ENCODE results near the gene IRF4. TPM values are rescaled to one million over a fixed set of nuclear protein-coding genes. Genes with fewer than 3 reads are reported as not detected.

IRF4 gene
- total and polyA plus RNA-seq, 12 donors = 0.04 to 3.6 (median 0.32) TPM; not detected in 1

DNA sequence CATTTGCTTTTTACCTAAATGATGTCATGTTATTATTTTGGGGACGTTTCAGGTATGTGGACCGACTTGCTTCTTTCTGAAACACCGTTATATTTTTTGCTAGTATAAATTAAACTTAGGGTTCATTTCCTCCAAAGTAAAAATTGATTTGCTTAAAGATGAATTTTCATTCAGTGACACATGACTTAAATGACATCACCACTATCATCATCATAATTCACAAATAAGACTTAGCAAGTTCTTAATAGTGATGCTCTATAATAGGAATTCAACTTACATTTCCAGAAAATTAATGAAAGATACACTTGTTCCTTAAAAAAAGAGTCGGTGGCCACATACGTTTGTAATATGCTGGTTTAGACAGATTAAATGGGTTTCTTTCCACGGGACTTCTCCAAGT lies 9.3 kb downstream of the IRF4 start:
- no peak for ATAC-seq
- H3K27ac ChIP-seq = no peak overlapping the region
- peaks cover 0 to 18% (median 0%) of the 10 kb centered on the region in 9 donors for H3K36me3 ChIP-seq
- no peak overlapping the region for H3K4me3 ChIP-seq
- H3K4me1 ChIP-seq = no peaks in the 10 kb centered on the region
- H3K9me3 ChIP-seq = peaks cover 0 to 10% (median 0%) of the 10 kb centered on the region in 11 donors
- no peak for DNase-seq
- 88% methylated on average over 6 of the region's 6 CpGs for WGBS, 2 donors
- intact Hi-C loops (cut with DNase I) = loop anchor here in 1 of 10 donors (10.0 kb wide), 1 partner anchor 186 kb away; no protein-coding TSS in a partner anchor
- no peak for TF ChIP-seq CTCF (IDR thresholded peaks at IDR 0.05)
- peaks cover 2 to 44% (median 27%) of the 10 kb centered on the region in 7 donors for H3K27me3 ChIP-seq

GRCh38 chr6:401239-401993 lies 9.9 kb downstream of the IRF4 start:
- no peak for ATAC-seq
- 86 to 89% methylated on average over 27 of the region's 27 CpGs for WGBS, 2 donors

DNA sequence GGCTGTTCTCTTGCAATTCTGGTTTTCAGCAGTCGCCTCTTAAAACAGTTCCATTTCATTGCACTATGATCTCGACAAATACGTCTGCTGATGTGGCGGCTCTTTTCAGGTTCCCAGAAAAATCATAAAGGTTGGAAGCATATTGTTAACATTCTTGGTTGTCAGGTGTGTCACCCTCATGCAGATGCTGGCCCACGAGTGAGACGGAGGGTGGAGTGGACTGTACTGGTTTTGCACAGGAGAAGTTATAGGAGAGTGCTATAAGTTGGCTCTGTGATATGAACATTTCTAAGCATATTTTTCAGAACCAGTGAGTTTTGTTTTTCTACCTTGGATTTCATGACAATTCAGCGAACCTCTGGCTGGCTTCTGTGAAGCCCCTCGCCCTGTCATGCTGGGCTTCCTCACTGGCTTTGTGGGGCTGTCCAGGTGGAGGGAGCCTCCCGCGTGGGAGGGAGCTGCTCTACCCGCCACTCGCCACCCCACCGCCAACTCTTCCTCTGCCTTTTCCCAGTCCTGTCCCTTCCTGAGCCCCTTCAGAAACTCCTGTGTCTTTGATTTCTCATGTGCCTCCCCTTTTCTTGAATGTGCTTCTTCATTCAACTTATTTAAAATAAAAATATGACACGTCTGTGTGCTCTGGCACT lies 10.6 kb downstream of the IRF4 start:
- Histone ChIP-seq H3K27me3 (peaks cover 0 to 39% (median 22%) of the 10 kb centered on the region in 7 donors), H3K4me1 (no peaks in the 10 kb centered on the region), H3K36me3 (peaks cover 0 to 16% (median 0%) of the 10 kb centered on the region in 9 donors), H3K27ac (no peak overlapping the region), H3K9me3 (peaks cover 0 to 10% (median 0%) of the 10 kb centered on the region in 11 donors), H3K4me3 (no peak overlapping the region)
- no peak for TF ChIP-seq CTCF (IDR thresholded peaks at IDR 0.05)
- ATAC-seq (no peak), DNase-seq (no peak)
- 85 to 94% methylated on average over 14 of the region's 14 CpGs for WGBS, 2 donors
- intact Hi-C loops (cut with DNase I) = loop anchor here in 1 of 10 donors (10.0 kb wide), 1 partner anchor 187 kb away; no protein-coding TSS in a partner anchor

More at GRCh38 chr6:401239-401993, 9.9 kb downstream of the IRF4 start:
- no peak for DNase-seq
- Histone ChIP-seq H3K9me3 (peaks cover 0 to 10% (median 0%) of the 10 kb centered on the region in 11 donors), H3K4me3 (no peak overlapping the region), H3K27me3 (peaks cover 0 to 41% (median 25%) of the 10 kb centered on the region in 7 donors), H3K36me3 (peaks cover 0 to 18% (median 0%) of the 10 kb centered on the region in 9 donors), H3K27ac (no peak overlapping the region), H3K4me1 (no peaks in the 10 kb centered on the region)
- intact Hi-C loops (cut with DNase I) = loop anchor here in 1 of 10 donors (10.0 kb wide), 1 partner anchor 187 kb away; no protein-coding TSS in a partner anchor
- no peak for TF ChIP-seq CTCF (IDR thresholded peaks at IDR 0.05)

DNA sequence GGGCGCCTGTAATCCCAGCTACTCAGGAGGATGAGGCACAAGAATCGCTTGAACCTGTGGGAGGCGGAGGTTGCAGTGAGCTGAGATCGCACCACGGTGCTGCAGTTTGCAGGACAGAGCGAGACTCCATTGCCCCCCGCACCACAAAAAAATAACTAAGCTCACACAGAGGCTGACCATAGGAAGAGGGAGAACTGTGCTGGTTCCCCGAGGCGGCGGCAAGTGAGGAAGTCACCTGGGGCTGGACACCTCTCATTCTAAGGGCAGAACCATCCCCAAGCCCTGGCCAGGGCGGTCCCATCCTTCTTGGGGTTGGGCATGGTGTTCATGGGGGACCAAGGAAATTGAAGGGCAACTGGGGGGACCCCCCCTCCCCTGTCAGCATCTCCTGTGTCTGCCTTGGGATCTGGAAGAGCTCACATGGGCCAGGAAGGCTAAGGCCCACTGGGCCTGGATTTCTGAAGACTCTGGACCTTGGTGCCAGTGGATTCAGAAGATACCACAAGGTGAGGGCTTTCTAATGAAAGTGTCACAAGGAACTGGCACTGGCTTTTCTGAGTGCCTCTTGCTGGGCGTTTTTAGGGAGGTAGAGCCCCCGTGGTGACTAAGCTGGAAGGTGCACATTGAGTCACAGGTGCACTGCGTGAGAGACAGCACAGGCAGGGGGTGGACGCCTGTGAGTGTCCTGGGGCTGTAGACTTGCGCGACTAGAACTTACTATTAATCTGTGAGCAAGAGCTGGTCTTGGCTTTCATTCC lies 11.5 kb downstream of the IRF4 start:
- Histone ChIP-seq H3K4me3 (no peak overlapping the region), H3K36me3 (peaks cover 0 to 13% (median 0%) of the 10 kb centered on the region in 9 donors), H3K27me3 (peaks cover 0 to 36% (median 14%) of the 10 kb centered on the region in 7 donors), H3K4me1 (peaks cover 0 to under 1% (median 0%) of the 10 kb centered on the region in 9 donors), H3K9me3 (peaks cover 0 to 10% (median 0%) of the 10 kb centered on the region in 11 donors), H3K27ac (no peak overlapping the region)
- 83 to 90% methylated on average over 17 of the region's 17 CpGs for WGBS, 2 donors
- no peak for TF ChIP-seq CTCF (IDR thresholded peaks at IDR 0.05)
- ATAC-seq (no peak), DNase-seq (no peak)
- intact Hi-C loops (cut with DNase I) = loop anchor here in 1 of 10 donors (10.0 kb wide), 1 partner anchor 188 kb away; no protein-coding TSS in a partner anchor

Data from heart right ventricle (tissue), 16 donors.